GM12875 (cell line): ENCODE measurements around the gene SEMG1.

Source experiments
- H3K4me3 ChIP-seq: one replicate; pipeline ENCODE4 v1.5.1; 2011; ENCODE audit warnings: low read depth, low read length, control low read depth
- CTCF ChIP-seq: IDR thresholded peaks from 2 replicates; pipeline ENCODE4 v1.5.1; 2011; ENCODE audit warnings: low read depth, mild to moderate bottlenecking, control low read depth, inconsistent platforms, low read length, moderate library complexity, borderline replicate concordance; ENCODE audit not compliant: insufficient read depth

The SEMG1 gene

GRCh38 chr20:45176526-45177267 is 30.1 kb upstream of the SEMG1 start:
- no peak overlapping the region for H3K4me3 ChIP-seq
- TF ChIP-seq CTCF: no peak

- TF ChIP-seq CTCF: no peak
- H3K4me3 ChIP-seq: no peak overlapping the region
Observed at GRCh38 chr20:45179166-45179565, 27.7 kb upstream of the SEMG1 start.

- TF ChIP-seq CTCF: no peak
- H3K4me3 ChIP-seq: no peak overlapping the region
Observed at GRCh38 chr20:45181639-45182038, 25.2 kb upstream of the SEMG1 start.

GRCh38 chr20:45183084-45183483 is 23.7 kb upstream of the SEMG1 start:
- no peak overlapping the region for H3K4me3 ChIP-seq

GRCh38 chr20:45187693-45188092 is 19.1 kb upstream of the SEMG1 start:
- TF ChIP-seq CTCF: no peak
- no peak overlapping the region for H3K4me3 ChIP-seq

More at GRCh38 chr20:45183084-45183483, 23.7 kb upstream of the SEMG1 start:
- no peak for TF ChIP-seq CTCF

GRCh38 chr20:45189067-45189609 is 17.7 kb upstream of the SEMG1 start:
- TF ChIP-seq CTCF: no peak
- no peak overlapping the region for H3K4me3 ChIP-seq

- no peak overlapping the region for H3K4me3 ChIP-seq
- TF ChIP-seq CTCF: no peak
Observed at GRCh38 chr20:45189861-45190260, 17.0 kb upstream of the SEMG1 start.
